ENCODE results near the gene STX12.
"Not testable (repeated sequence)": the region's sequence is repeated elsewhere in the genome, so short reads cannot be mapped to it uniquely, and the experiment has no call there.

The STX12 gene

DNA sequence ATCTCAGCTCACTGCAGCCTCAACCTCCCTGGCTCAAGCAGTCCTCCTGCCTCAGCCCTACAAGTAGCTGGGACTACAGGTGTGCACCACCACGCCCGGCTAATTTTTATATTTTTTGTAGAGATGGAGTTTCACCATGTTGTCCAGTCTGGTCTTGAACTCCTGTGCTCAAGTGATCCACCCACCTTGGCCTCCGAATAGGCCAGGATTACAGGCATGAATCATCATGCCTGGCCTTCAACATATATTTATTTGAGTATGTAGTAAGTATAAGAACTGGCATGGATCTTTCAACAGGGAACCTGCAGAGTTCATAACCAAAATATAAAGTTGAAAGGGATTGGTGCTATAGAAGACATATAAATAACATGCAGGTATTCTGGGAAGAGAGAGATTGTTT lies 2.3 kb downstream of the STX12 start:
- DNase-seq (ENCODE audit: low spot score): not testable (repeated sequence)

DNA sequence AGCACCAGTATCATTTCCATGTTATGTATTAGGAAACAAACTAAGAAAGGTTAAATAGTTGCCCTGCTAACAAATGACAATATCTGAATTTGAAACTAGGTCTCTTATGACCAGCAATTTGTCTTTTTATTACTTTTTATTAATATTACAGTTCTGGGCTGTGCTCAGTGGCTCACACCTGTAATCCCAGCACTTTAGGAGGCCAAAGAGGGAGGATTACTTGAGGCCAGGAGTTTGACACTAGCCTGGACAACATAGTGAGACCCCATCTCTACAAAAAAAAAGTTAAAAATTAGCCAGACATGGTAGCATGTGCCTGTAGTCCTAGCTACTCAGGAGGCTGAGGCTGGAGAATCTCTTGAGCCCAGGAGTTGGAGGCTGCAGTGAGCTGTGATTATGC lies 3.3 kb downstream of the STX12 start:
- not testable (repeated sequence) for DNase-seq (ENCODE audit: low spot score)

GRCh38 chr1:27778056-27778455 lies 5.0 kb downstream of the STX12 start:
- no peak for DNase-seq (ENCODE audit: low spot score)

- DNase-seq (ENCODE audit: low spot score): no peak
Observed at GRCh38 chr1:27779122-27779521, 6.1 kb downstream of the STX12 start.

DNA sequence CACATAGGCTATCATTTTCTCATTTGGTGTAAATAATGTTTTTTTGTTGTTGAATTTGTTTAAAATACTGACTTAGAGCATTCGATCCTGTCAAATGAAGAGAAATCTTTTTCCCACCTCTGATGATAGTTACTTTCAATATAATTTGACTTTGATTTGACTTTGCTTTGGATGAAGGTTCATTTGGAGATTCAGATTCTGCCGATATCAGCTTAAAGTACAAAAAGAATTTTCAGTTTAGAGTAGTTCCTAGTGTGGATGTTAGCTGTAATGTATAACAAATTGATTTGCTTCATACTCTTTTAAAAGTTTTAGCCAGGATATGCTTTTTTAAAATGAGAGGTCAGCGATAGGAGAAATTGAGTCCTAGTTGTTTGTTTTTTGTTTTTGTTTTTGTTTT lies 9.9 kb downstream of the STX12 start:
- no peak for DNase-seq (ENCODE audit: low spot score)

DNA sequence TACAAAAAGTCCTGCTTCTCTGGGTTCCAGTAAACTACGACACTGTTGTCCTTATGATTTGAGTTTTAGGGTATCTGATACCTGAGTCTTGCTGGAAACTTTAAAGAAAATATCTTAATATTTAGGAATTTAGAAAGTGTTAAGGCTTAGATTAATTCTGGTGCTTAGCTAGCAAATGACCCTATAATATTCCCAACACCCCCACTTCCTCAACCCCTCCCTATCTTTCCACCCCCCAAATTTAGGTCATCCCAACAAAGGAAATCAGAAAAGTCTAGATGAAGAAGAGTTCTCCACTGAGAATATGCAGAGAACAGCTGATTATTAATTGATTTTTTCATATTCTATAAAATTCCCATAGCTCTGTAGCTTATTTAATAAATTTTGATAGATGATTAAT lies 11.7 kb downstream of the STX12 start:
- no peak for DNase-seq (ENCODE audit: low spot score)

DNA sequence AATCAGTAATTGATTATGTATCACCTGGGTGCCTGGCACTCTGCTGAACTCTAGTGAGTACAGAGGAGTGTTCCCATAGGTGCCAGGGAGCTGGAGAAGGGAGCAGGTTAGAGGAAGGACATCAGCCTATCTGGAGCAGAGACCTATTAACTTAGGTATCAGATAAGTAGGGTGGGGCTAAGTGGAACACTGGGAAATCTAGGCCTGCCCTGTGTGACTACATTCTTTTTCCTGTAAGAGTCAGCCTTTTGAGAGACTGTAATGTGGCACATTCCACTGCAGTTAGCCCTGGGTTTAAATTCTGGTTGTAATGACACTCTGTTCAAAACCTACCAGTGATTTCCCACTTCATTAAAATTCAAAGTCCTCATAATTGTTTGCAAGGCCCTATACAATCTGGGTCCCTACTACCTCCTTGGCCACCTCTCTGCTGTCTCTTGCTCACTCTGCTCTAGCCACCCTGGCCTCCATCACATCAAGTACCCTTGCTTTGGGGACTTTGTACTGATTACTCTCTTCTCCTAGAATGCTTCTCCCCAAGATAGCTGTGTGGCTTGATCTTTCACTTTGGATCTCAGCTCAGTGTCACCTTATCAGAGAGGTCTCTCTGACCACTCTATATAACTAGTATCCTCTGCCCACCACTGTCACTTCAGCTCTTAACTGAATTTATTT lies 12.9 kb downstream of the STX12 start:
- DNase-seq (ENCODE audit: low spot score): no peak

DNA sequence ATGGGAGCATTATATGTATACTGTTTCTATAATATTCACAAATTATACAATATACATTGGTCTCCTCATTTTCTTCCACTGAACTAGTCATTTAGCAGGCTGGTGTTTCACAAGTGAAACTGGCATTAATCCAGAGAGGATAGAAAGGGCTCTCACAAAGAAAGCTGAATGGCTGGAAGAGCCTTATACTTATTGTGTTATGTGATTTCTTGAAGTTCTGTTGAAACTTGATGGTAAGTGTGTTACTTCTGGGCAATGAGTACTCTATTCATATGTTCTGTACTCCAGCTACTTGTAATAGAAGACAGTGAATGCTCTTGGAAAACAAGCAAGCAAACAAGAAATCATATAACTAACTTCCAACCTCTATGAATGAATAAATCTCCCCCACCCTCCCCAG lies 14.9 kb downstream of the STX12 start:
- no peak for DNase-seq (ENCODE audit: low spot score)

GRCh38 chr1:27789540-27790041 lies 16.6 kb downstream of the STX12 start:
- no peak for DNase-seq (ENCODE audit: low spot score)

DNA sequence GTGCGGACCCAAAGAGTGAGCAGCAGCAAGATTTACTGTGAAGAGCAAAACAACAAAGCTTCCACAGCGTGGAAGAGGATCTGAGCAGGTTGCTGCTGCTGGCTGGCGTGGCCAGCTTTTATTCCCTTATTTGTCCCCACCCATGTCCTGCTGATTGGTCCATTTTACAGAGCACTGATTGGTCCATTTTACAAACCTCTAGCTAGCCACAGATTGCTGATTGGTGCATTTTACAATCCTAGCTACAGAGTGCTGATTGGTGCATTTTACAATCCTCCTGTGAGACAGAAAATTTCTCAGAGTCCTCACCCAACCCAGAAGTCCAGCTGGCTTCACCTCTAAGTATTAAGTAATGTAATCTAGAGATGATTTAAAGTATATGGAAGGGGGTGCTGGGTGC lies 17.3 kb downstream of the STX12 start:
- not testable (repeated sequence) for DNase-seq (ENCODE audit: low spot score)

GRCh38 chr1:27795601-27796000 lies 22.6 kb downstream of the STX12 start:
- DNase-seq (ENCODE audit: low spot score): no peak

DNA sequence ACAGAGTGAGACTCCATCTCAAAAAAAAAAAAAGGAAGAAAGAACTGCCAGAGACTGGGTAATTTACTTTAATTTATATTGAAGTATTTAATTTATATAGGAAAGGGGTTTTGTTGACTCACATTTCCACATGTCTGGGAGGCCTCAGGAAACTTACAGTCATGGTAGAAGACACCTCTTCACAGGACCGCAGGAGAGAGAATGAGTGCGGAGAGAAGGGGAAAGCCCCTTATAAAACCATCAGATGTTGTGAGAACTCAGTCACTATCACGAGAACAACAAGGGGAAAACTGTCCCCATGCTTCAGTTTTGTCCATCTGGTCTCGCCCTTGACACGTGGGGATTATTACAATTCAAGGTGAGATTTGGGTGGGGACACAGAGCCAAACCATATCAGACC lies 31.8 kb downstream of the STX12 start:
- DNase-seq (ENCODE audit: low spot score): peak; percentile 2

DNA sequence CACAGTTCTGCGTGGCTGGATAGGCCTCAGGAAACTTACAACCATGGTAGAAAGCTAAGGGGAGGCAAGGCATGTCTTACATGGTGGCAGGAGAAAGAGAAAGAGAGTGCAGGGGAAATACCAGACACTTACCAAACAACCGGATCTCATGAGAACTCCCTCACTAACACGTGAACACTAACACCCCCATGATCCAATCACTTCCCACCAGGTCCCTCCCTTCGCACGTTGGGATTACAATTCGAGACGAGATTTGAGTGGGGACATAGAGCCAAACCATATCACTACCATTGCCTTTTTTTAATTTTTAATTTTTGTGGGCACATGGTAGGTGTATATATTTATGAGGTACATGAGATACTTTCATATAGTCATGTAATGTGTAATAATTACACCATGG lies 33.7 kb downstream of the STX12 start:
- no peak for DNase-seq (ENCODE audit: low spot score)

DNA sequence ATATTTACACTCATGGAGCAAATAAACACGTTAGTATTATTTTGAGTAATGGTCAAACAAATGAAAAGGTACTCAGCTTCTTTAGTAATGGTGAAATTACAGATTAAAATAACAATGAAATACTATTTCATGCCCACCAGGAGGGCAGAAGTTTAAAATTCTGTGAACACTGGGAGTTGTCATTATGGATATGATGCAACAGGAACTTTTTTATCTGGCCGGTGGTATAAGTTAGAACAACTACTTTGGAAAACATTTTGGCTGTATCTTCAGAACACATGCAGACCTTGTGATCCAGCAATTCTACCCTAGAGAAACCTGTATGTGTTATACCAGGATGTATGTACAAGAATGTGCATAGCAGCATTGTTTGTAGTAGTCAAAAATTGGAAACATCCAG lies 34.4 kb downstream of the STX12 start:
- no peak for DNase-seq (ENCODE audit: low spot score)

- not testable (repeated sequence) for DNase-seq (ENCODE audit: low spot score)
Observed at GRCh38 chr1:27808131-27808530, 35.1 kb downstream of the STX12 start.

DNA sequence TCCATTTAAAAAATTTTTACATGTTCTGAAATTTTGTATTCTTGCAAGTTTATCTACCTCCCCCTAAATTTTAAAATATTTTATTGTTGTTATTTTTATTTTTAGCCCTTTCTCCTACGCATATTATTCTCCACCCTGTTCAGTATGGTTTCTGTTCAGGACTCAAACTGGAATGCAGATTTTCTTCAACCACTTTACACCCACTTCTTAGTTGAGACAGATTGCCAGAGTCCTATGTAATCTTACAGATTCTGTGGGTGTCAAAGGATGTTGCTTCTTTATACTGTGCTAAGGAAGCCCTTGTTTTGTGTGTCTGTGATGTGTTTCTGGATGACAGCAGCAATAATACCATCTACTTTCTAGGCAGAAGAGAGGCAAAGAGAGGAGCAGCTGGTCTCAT lies 36.9 kb downstream of the STX12 start:
- no peak for DNase-seq (ENCODE audit: low spot score)

DNA sequence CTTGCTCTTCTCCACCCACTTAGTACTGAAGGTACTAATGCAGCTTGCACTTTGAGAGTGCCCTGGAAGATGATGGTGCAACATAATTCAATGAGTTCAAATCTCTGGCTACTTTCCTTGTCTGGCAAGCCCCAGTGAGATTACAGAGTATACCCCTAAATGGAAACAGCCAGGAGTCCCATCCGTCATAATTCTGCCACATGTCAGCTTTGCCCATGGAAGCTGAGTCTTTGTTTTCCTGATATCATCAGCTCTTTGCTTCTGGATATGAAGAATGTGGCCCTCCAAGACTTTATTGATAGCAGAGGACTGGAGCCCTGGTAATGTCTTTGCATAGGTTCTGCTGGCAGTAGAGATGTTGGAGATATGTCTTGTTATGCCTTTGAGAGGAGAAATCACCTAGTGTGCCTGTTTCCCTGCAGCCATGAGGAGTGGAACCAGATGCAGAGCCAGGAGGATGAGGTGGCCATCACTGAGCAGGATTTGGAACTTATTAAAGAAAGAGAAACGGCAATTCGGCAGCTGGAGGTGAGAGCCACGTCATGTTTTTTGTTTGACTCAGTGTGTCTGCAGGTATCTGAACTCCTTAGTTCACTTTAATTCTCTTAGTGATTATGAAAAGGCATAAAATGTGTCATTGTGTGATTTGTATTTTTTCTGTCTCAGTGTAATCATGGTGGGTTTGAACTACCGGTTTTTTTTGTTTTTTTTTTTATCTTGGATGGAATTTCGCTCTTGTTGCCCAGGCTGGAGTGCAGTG lies 38.9 kb downstream of the STX12 start:
- DNase-seq (ENCODE audit: low spot score): no peak

DNA sequence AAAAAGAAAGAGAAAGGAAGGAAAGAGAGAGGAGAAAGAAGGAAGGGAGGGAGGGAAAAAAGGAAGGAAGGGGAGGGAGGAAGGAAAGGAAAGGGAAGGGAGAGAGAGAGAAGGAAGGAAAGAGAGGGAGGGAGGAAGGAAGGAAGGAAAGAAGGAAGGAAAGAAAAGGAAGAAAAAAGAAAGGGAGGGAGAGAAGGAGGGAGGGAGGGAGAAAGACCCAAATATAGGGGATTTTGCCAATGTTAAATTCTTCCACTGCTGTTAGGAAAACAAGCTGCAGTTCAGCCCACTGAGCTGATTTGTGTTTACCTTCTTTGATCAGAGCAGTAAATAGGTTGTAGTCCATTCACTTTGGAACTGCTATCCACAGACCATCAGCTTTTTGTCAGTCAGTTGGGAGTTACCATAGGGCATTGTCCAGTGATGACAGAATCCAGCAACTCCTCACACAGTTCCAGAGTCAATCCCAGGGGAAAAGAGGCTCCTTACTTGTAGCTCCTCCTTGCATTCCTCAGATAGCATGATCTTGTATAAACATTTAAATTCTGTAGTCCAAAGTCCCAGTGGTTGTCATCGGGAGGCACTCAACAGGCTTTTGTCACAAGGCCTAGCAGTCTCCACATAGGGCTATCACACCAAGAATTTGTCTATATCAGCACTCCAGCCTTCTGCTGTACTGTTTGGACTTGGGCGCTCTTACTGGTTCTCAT lies 44.1 kb downstream of the STX12 start:
- no peak for DNase-seq (ENCODE audit: low spot score)

DNA sequence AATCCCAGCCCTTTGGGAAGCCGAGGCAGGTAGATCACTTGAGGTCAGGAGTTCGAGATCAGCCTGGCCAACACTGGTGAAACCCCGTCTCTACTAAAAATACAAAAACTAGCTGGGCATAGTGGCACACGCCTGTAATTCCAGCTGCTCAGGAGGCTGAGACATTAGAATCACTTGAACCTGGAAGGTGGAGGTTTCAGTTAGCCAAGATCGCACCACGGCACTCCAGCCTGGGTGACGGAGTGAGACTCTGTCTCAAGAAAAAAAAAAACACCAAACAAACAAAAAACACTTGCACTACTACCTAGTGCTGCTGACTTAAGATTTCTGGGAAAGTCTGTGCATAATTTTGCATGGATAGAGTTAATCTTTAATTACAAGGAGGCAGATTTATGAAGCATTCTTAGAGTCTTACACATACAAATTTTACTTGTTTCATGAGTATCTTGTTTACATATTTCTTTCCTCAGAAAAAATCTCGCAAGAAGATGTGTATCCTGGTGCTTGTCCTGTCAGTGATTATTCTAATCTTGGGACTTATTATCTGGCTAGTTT lies 48.8 kb downstream of the STX12 start:
- DNase-seq (ENCODE audit: low spot score): no peak

DNA sequence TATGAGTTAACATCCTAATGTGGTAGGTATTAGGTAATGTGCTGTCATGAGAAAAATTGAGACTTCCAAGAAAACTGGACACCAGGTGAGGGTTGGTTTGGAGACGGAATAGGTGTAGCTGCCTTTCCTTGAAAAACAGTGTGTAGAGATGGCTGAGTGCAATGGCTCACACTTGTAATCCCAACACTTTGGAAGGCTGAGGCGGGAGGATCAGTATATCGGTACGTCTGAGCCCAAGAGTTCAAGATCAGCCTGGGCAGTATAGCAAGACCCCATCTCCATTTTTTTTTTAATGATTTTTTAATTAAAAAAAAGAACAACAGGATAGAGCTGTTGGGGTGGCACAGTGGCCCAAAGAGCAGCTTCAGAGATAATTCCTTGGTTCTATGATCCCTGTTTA lies 50.8 kb downstream of the STX12 start:
- DNase-seq (ENCODE audit: low spot score): no peak

DNA sequence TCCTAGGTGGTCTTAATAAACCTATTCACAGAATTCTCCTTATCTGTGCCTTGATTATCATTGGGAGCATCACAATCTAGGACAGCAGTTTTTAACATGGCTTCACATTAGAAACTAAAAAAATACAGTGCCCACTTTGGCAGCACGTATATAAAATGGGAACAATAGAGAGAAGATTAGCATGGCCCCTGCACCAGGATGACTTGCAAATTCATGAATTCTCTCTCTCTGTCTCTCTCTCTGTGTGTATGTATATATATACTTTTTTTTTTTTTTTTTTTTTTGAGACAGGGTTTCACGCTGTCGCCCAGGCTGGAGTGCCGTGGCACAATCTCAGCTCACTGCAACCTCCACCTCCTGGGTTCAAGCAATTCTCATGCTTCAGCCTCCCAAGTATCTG lies 51.4 kb downstream of the STX12 start:
- no peak for DNase-seq (ENCODE audit: low spot score)

DNA sequence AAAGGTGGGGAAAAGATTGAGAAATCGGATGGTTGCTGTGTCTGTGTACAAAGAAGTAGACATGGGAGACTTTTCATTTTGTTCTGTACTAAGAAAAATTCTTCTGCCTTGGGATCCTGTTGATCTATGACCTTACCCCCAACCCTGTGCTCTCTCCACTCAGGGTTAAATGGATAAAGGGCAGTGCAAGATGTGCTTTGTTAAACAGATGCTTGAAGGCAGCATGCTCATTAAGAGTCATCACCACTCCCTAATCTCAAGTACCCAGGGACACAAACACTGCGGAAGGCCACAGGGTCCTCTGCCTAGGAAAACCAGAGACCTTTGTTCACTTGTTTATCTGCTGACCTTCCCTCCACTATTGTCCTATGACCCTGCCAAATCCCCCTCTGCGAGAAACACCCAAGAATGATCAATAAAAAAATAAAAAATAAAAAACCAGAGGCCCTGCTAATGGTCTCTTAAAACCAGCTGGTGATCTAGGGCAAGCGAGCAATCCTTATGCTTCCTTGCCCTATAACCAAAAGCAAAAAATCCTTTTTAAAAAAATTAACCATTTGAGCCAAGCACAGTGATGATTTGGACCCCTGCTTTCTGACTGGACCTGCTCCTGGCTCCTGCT lies 56.4 kb downstream of the STX12 start:
- DNase-seq (ENCODE audit: low spot score): not testable (repeated sequence)
